Fibroblast of lung (primary cell): Measurements from ENCODE around the gene PLXNA2.

Source experiments
- EZH2 ChIP-seq: IDR thresholded peaks from 2 replicates; pipeline ENCODE4 v1.5.1; 2012; ENCODE audit warnings: low read length, control low read depth, mild to moderate bottlenecking; ENCODE audit errors: missing control alignments
- TF ChIP-seq, protein P1 (sequence below), 2 donors: IDR thresholded peaks in 1 of 2; conservative IDR thresholded peaks in 1 of 2; 1 replicate in 1 of 2; 2 replicates in 1 of 2; pipeline ENCODE4 v1.5.1; 2011 to 2012; ENCODE audit warnings: low read length in 2 of 2, control low read depth in 1 of 2, inconsistent platforms in 1 of 2, low read depth in 1 of 2, mild to moderate bottlenecking in 1 of 2

DNA sequence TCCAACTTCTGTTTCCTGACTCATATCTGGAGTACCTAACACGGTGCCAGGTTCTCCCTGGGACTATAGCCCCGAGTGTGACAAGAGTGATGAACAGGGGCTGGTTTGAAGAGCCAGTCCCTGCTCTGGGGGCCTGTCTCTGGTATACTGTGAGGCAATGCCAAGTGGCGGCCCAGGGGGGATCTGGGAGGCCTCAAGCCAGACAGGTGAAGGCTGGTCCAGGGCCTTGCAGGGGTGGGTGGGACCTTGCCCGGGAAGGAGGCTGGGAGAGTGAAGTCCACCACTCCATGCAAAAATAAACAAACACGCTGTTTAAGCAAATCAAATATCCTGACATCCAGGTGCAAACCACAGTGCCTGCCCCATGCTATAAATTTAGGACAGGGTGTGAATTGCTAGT, 6.8 kb upstream of the PLXNA2 start:
- TF ChIP-seq, protein P1, sequence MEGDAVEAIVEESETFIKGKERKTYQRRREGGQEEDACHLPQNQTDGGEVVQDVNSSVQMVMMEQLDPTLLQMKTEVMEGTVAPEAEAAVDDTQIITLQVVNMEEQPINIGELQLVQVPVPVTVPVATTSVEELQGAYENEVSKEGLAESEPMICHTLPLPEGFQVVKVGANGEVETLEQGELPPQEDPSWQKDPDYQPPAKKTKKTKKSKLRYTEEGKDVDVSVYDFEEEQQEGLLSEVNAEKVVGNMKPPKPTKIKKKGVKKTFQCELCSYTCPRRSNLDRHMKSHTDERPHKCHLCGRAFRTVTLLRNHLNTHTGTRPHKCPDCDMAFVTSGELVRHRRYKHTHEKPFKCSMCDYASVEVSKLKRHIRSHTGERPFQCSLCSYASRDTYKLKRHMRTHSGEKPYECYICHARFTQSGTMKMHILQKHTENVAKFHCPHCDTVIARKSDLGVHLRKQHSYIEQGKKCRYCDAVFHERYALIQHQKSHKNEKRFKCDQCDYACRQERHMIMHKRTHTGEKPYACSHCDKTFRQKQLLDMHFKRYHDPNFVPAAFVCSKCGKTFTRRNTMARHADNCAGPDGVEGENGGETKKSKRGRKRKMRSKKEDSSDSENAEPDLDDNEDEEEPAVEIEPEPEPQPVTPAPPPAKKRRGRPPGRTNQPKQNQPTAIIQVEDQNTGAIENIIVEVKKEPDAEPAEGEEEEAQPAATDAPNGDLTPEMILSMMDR (conservative IDR thresholded peaks at IDR 0.05 in 1 of 2, IDR thresholded peaks at IDR 0.05 in 1 of 2; ENCODE audit: low read depth in 1 of 2, low read length in 2 of 2): no peak
- TF ChIP-seq EZH2: no peak
